CD8-positive, alpha-beta memory T cell (primary cell): ENCODE data around the gene PGC. TPM values are rescaled to one million over a fixed set of nuclear protein-coding genes. Genes with fewer than 3 reads are reported as not detected.
A peak's percentile ranks its signal among the peaks of the same experiment; 100 is the strongest.

ENCODE experiments used
- CTCF ChIA-PET: fragments of 350-600 bp; sonication (Branson Sonifier 250); formaldehyde crosslinking; loops from one replicate; lab custom pipeline; 2021; ENCODE audit warnings: antibody characterized with exemption; lab: Charles Lee
- POLR2A ChIA-PET: fragments of 350-600 bp; sonication (Branson Sonifier 250); formaldehyde crosslinking; loops from one replicate; lab custom pipeline; 2021; ENCODE audit warnings: antibody characterized with exemption; lab: Charles Lee
- DNase-seq, 5 donors: peaks; one replicate each; pipeline versions ENCODE4 v3.0.0 to v3.0.0-alpha.2; 2020 to 2022; ENCODE audit warnings: mixed read lengths in 1 of 5
- H3K27ac ChIP-seq: one replicate; pipeline ENCODE4 v1.7.0; 2013; ENCODE audit warnings: low read depth, mild to moderate bottlenecking, low read length, moderate library complexity
- H3K27me3 ChIP-seq: 2 replicates; pipeline ENCODE4 v1.7.0; 2013; ENCODE audit warnings: low read length, mild to moderate bottlenecking; ENCODE audit not compliant: insufficient read depth, poor library complexity, severe bottlenecking
- H3K36me3 ChIP-seq: 2 replicates; pipeline ENCODE4 v1.7.0; 2013; ENCODE audit warnings: mild to moderate bottlenecking, low read length, moderate library complexity; ENCODE audit not compliant: insufficient read depth
- H3K4me1 ChIP-seq: 2 replicates; pipeline ENCODE4 v1.7.0; 2013; ENCODE audit warnings: mild to moderate bottlenecking, low read length, moderate library complexity; ENCODE audit not compliant: insufficient read depth
- H3K4me3 ChIP-seq: 2 replicates; pipeline ENCODE4 v1.7.0; 2013; ENCODE audit warnings: mild to moderate bottlenecking, low read length
- H3K9me3 ChIP-seq: 2 replicates; pipeline ENCODE4 v1.7.0; 2013; ENCODE audit warnings: mild to moderate bottlenecking, low read length
- H3K27ac Mint-ChIP-seq, 8 donors: one replicate each; pipeline ENCODE4 v1.8.0; 2020 to 2021; ENCODE audit warnings: mixed read lengths in 8 of 8, mild to moderate bottlenecking in 6 of 8, inconsistent platforms in 3 of 8, moderate library complexity in 3 of 8
- H3K27me3 Mint-ChIP-seq, 2 donors: one replicate each; pipeline ENCODE4 v1.8.0; 2020 to 2021; ENCODE audit warnings: mixed read lengths in 2 of 2, mild to moderate bottlenecking in 1 of 2, moderate library complexity in 1 of 2
- H3K36me3 Mint-ChIP-seq, 3 donors: one replicate each; pipeline ENCODE4 v1.8.0; 2020 to 2021; ENCODE audit warnings: mixed read lengths in 3 of 3, inconsistent platforms in 1 of 3, mild to moderate bottlenecking in 1 of 3
- H3K4me1 Mint-ChIP-seq, 3 donors: one replicate each; pipeline ENCODE4 v1.8.0; 2020 to 2021; ENCODE audit warnings: mixed read lengths in 3 of 3, inconsistent platforms in 1 of 3, mild to moderate bottlenecking in 1 of 3
- H3K4me3 Mint-ChIP-seq, 7 donors: one replicate each; pipeline ENCODE4 v1.8.0; 2020 to 2021; ENCODE audit warnings: mixed read lengths in 7 of 7, mild to moderate bottlenecking in 6 of 7, moderate library complexity in 4 of 7, inconsistent platforms in 2 of 7
- H3K9me3 Mint-ChIP-seq, 5 donors: one replicate each; pipeline ENCODE4 v1.8.0; 2020 to 2022; ENCODE audit warnings: mixed read lengths in 5 of 5, mild to moderate bottlenecking in 3 of 5, moderate library complexity in 2 of 5, inconsistent platforms in 1 of 5
- polyA plus RNA-seq: library from polyadenylated mRNA; unstranded; fragments of 300-500 nt; fragmentation: Illumina TruSeq; gene quantifications from one replicate; pipeline ENCODE4 v1.2.3, GENCODE V29; 2021
- total RNA-seq, 2 experiments: library from RNA; stranded (reverse); gene quantifications; one replicate each; pipeline ENCODE4 v1.2.3, GENCODE V29; 2021

The PGC gene
- total and polyA plus RNA-seq, 3 experiments from 2014 or later: not detected

- H3K4me1 ChIP-seq: peaks cover 7% of the 10 kb centered on the region
- Mint-ChIP-seq H3K9me3 (no peaks in the 10 kb centered on the region), H3K27me3 (no peaks in the 10 kb centered on the region), H3K4me3 (no peak overlapping the region), H3K4me1 (peaks cover 27 to 48% (median 30%) of the 10 kb centered on the region in 3 donors), H3K36me3 (peaks cover 0 to 3% (median 0%) of the 10 kb centered on the region in 3 donors), H3K27ac (peak overlapping the region in 2 of 8 donors; percentile 17 to 74)
- CTCF ChIA-PET: interaction anchor here (0.6 to 1.4 kb wide), 3 partner anchors 10 to 380 kb away, joined by 3 to 4 read pairs (median 3); no protein-coding TSS in a partner anchor
- DNase-seq: no peak
- H3K9me3 ChIP-seq: no peaks in the 10 kb centered on the region
- H3K4me3 ChIP-seq: no peak overlapping the region
- no peaks in the 10 kb centered on the region for H3K27me3 ChIP-seq
- no peaks in the 10 kb centered on the region for H3K36me3 ChIP-seq
- POLR2A ChIA-PET: interaction anchor here (0.7 kb wide), 1 partner anchor 21 kb away, joined by 3 read pairs; no protein-coding TSS in a partner anchor
- H3K27ac ChIP-seq: no peak overlapping the region
Measured at GRCh38 chr6:41724586-41725501, 22.4 kb downstream of the PGC start.

GRCh38 chr6:41724228-41724580 lies 23.0 kb downstream of the PGC start:
- H3K36me3 Mint-ChIP-seq: peaks cover 0 to 3% (median 0%) of the 10 kb centered on the region in 3 donors
- POLR2A ChIA-PET: no interaction called here
- no peaks in the 10 kb centered on the region for H3K27me3 ChIP-seq

GRCh38 chr6:41723530-41724227 lies 23.5 kb downstream of the PGC start:
- H3K4me3 ChIP-seq: no peak overlapping the region
- CTCF ChIA-PET: interaction anchor here (0.6 to 1.4 kb wide), 2 partner anchors 42 to 381 kb away, joined by 3 read pairs; no protein-coding TSS in a partner anchor
- no peaks in the 10 kb centered on the region for H3K9me3 ChIP-seq
- H3K36me3 ChIP-seq: no peaks in the 10 kb centered on the region
- Mint-ChIP-seq H3K36me3 (peaks cover 0 to 3% (median 0%) of the 10 kb centered on the region in 3 donors), H3K4me3 (peak overlapping the region in 2 of 7 donors; percentile 12 to 34), H3K9me3 (no peaks in the 10 kb centered on the region), H3K4me1 (peaks cover 16 to 41% (median 20%) of the 10 kb centered on the region in 3 donors), H3K27me3 (no peaks in the 10 kb centered on the region), H3K27ac (peak overlapping the region in 2 of 8 donors; percentile 46 to 75)
- peaks cover 7% of the 10 kb centered on the region for H3K4me1 ChIP-seq
- no peaks in the 10 kb centered on the region for H3K27me3 ChIP-seq
- POLR2A ChIA-PET: no interaction called here
- no peak for DNase-seq
- no peak overlapping the region for H3K27ac ChIP-seq

More at GRCh38 chr6:41724228-41724580, 23.0 kb downstream of the PGC start:
- no peak overlapping the region for H3K27ac ChIP-seq
- CTCF ChIA-PET: interaction anchor here (0.6 to 1.4 kb wide), 2 partner anchors 42 to 380 kb away, joined by 3 read pairs; no protein-coding TSS in a partner anchor
- Mint-ChIP-seq H3K4me3 (no peak overlapping the region), H3K4me1 (peaks cover 21 to 46% (median 26%) of the 10 kb centered on the region in 3 donors), H3K27ac (peak overlapping the region in 3 of 8 donors; percentile 40 to 74 (median 51)), H3K9me3 (no peaks in the 10 kb centered on the region), H3K27me3 (no peaks in the 10 kb centered on the region)
- H3K4me3 ChIP-seq: no peak overlapping the region
- H3K36me3 ChIP-seq: no peaks in the 10 kb centered on the region
- no peak for DNase-seq
- H3K4me1 ChIP-seq: peaks cover 7% of the 10 kb centered on the region
- H3K9me3 ChIP-seq: no peaks in the 10 kb centered on the region

- peaks cover 0 to 3% (median 0%) of the 10 kb centered on the region in 3 donors for H3K36me3 Mint-ChIP-seq
- POLR2A ChIA-PET: no interaction called here
- peak overlapping the region in 1 of 7 donors; percentile 25 for H3K4me3 Mint-ChIP-seq
- Histone ChIP-seq H3K4me1 (peaks cover 7% of the 10 kb centered on the region), H3K27me3 (no peaks in the 10 kb centered on the region), H3K27ac (no peak overlapping the region), H3K9me3 (no peaks in the 10 kb centered on the region), H3K4me3 (no peak overlapping the region), H3K36me3 (no peaks in the 10 kb centered on the region)
- CTCF ChIA-PET: interaction anchor here (1.4 kb wide), 1 partner anchor 41 kb away, joined by 3 read pairs; no protein-coding TSS in a partner anchor
- H3K9me3 Mint-ChIP-seq: no peaks in the 10 kb centered on the region
- no peak for DNase-seq
- peaks cover 13 to 37% (median 17%) of the 10 kb centered on the region in 3 donors for H3K4me1 Mint-ChIP-seq
- H3K27ac Mint-ChIP-seq: peak overlapping the region in 1 of 8 donors; percentile 21
- H3K27me3 Mint-ChIP-seq: no peaks in the 10 kb centered on the region
Measured at GRCh38 chr6:41722969-41723529, 24.1 kb downstream of the PGC start.

DNA sequence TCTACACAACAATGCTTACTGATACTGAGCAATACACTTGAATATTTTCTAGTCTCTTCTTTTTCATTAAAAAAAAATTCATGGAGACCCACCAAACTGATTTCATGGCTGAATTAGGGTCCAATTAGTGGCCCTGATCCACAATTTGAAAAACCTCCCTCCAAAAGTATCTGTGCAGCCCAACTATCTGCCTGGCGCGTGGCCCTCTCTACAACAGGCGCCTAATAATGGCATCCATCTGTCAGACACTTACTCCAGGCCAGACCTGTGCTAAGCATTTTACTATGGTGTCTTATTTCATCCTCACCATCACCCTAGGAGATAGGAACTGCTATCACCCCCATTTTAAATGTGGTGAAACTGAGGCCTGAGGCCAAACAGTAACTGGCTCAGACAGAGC lies 25.8 kb downstream of the PGC start:
- no peaks in the 10 kb centered on the region for H3K4me1 ChIP-seq
- POLR2A ChIA-PET: no interaction called here

GRCh38 chr6:41720783-41721182 lies 26.4 kb downstream of the PGC start:
- Histone ChIP-seq H3K36me3 (no peaks in the 10 kb centered on the region), H3K4me3 (no peak overlapping the region), H3K27ac (no peak overlapping the region), H3K27me3 (no peaks in the 10 kb centered on the region), H3K9me3 (no peaks in the 10 kb centered on the region), H3K4me1 (no peaks in the 10 kb centered on the region)
- no peak overlapping the region for H3K4me3 Mint-ChIP-seq
- no peak for DNase-seq
- peak overlapping the region in 2 of 8 donors; percentile 47 to 79 for H3K27ac Mint-ChIP-seq
- no peaks in the 10 kb centered on the region for H3K9me3 Mint-ChIP-seq
- peaks cover 0 to 4% (median 0%) of the 10 kb centered on the region in 3 donors for H3K36me3 Mint-ChIP-seq
- POLR2A ChIA-PET: no interaction called here
- no peaks in the 10 kb centered on the region for H3K27me3 Mint-ChIP-seq
- H3K4me1 Mint-ChIP-seq: peaks cover 18 to 43% (median 21%) of the 10 kb centered on the region in 3 donors
- CTCF ChIA-PET: interaction anchor here (1.3 kb wide), 1 partner anchor 14 kb away, joined by 5 read pairs; no protein-coding TSS in a partner anchor

More for the DNA sequence above, 25.8 kb downstream of the PGC start:
- CTCF ChIA-PET: no interaction called here
- Mint-ChIP-seq H3K4me1 (peaks cover 12 to 41% (median 16%) of the 10 kb centered on the region in 3 donors), H3K36me3 (peaks cover 0 to 3% (median 0%) of the 10 kb centered on the region in 3 donors), H3K27me3 (no peaks in the 10 kb centered on the region), H3K27ac (peak overlapping the region in 2 of 8 donors; percentile 19 to 30), H3K4me3 (no peak overlapping the region), H3K9me3 (no peaks in the 10 kb centered on the region)
- Histone ChIP-seq H3K4me3 (no peak overlapping the region), H3K36me3 (no peaks in the 10 kb centered on the region), H3K27me3 (no peaks in the 10 kb centered on the region), H3K27ac (no peak overlapping the region), H3K9me3 (no peaks in the 10 kb centered on the region)
- no peak for DNase-seq

GRCh38 chr6:41720262-41720620 lies 27.0 kb downstream of the PGC start:
- Mint-ChIP-seq H3K36me3 (peaks cover 0 to 5% (median 0%) of the 10 kb centered on the region in 3 donors), H3K27ac (no peak overlapping the region), H3K4me3 (no peak overlapping the region), H3K4me1 (peaks cover 21 to 45% (median 24%) of the 10 kb centered on the region in 3 donors), H3K9me3 (no peaks in the 10 kb centered on the region), H3K27me3 (no peaks in the 10 kb centered on the region)
- no peaks in the 10 kb centered on the region for H3K4me1 ChIP-seq
- no peak for DNase-seq
- no peaks in the 10 kb centered on the region for H3K9me3 ChIP-seq
- no peaks in the 10 kb centered on the region for H3K36me3 ChIP-seq
- no peak overlapping the region for H3K27ac ChIP-seq
- H3K4me3 ChIP-seq: no peak overlapping the region
- ChIA-PET CTCF (interaction anchor here (1.3 kb wide), 1 partner anchor 14 kb away, joined by 5 read pairs; no protein-coding TSS in a partner anchor), POLR2A (interaction anchor here (0.7 kb wide), 1 partner anchor 13 kb away, joined by 3 read pairs; no protein-coding TSS in a partner anchor)
- H3K27me3 ChIP-seq: no peaks in the 10 kb centered on the region
